Endothelial cell of umbilical vein (primary cell): ENCODE measurements around the gene CCSER1.

ENCODE experiments used
- CTCF ChIP-seq, 2 donors: IDR thresholded peaks; 1 replicate in 1 of 2; 2 replicates in 1 of 2; pipeline ENCODE4 v1.5.1; 2011; ENCODE audit warnings: low read length in 2 of 2, mild to moderate bottlenecking in 2 of 2, moderate library complexity in 2 of 2, control low read depth in 1 of 2, inconsistent platforms in 1 of 2, low read depth in 1 of 2; ENCODE audit not compliant: insufficient read depth in 1 of 2; ENCODE audit errors: extremely low read depth in 1 of 2
- MYC ChIP-seq: IDR thresholded peaks from one replicate; pipeline ENCODE4 v1.6.1; 2011; ENCODE audit warnings: mild to moderate bottlenecking, low read depth, low read length
- POLR2A ChIP-seq: IDR thresholded peaks from 2 replicates; pipeline ENCODE4 v1.6.1; 2012; ENCODE audit warnings: low read depth, mild to moderate bottlenecking, control low read depth, low read length
- POLR2AphosphoS5 ChIP-seq: IDR thresholded peaks from 2 replicates; pipeline ENCODE4 v1.6.1; 2012; ENCODE audit warnings: low read depth, mild to moderate bottlenecking, control low read depth, low read length, moderate library complexity; ENCODE audit not compliant: insufficient read depth
- TF ChIP-seq, protein P1 (sequence below): IDR thresholded peaks from 2 replicates; pipeline ENCODE4 v1.6.1; 2011; ENCODE audit not compliant: insufficient read depth, insufficient read length

- TF ChIP-seq CTCF (IDR thresholded peaks at IDR 0.05; ENCODE audit: extremely low read depth in 1 of 2, insufficient read depth in 1 of 2, low read depth in 1 of 2, low read length in 2 of 2) (no peak), POLR2A (no peak), POLR2AphosphoS5 (no peak), MYC (no peak)
- TF ChIP-seq, protein P1, sequence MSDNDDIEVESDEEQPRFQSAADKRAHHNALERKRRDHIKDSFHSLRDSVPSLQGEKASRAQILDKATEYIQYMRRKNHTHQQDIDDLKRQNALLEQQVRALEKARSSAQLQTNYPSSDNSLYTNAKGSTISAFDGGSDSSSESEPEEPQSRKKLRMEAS, result no peak
These were observed 779.0 kb downstream of the CCSER1 start for GRCh38 chr4:90906239-90906638.
